Activated naive CD4-positive, alpha-beta T cell treated with anti-CD3 and anti-CD28 coated beads, Interleukin-2, amount 10 ng/mL, durations not matched to agents 7 days and 5 days (primary cell): Measurements from ENCODE around the gene TEX48.

Experiments
- CTCF ChIA-PET: fragments of 350-600 bp; sonication (Branson Sonifier 250); formaldehyde crosslinking; loops from one replicate; lab custom pipeline; 2021; ENCODE audit warnings: antibody characterized with exemption; lab: Charles Lee
- DNase-seq: peaks from one replicate; pipeline ENCODE4 v3.0.0-alpha.2; 2020
- H3K27ac Mint-ChIP-seq: one replicate; pipeline ENCODE4 v1.8.0; 2021; ENCODE audit warnings: mild to moderate bottlenecking, moderate library complexity, mixed read lengths
- H3K27me3 Mint-ChIP-seq: one replicate; pipeline ENCODE4 v1.8.0; 2021; ENCODE audit warnings: mild to moderate bottlenecking, mixed read lengths
- H3K36me3 Mint-ChIP-seq: one replicate; pipeline ENCODE4 v1.8.0; 2021; ENCODE audit warnings: mixed read lengths
- H3K4me1 Mint-ChIP-seq: one replicate; pipeline ENCODE4 v1.8.0; 2021; ENCODE audit warnings: mixed read lengths
- H3K4me3 Mint-ChIP-seq: one replicate; pipeline ENCODE4 v1.8.0; 2021; ENCODE audit warnings: mild to moderate bottlenecking, moderate library complexity, mixed read lengths
- H3K9me3 Mint-ChIP-seq: one replicate; pipeline ENCODE4 v1.8.0; 2021; ENCODE audit warnings: mixed read lengths

TEX48 gene

GRCh38 chr9:114717908-114718486, 36.0 kb upstream of the TEX48 start:
- peaks cover 4% of the 10 kb centered on the region for H3K27me3 Mint-ChIP-seq
- peak overlapping the region; percentile 97 for H3K27ac Mint-ChIP-seq
- DNase-seq, result no peak
- H3K36me3 Mint-ChIP-seq, result peaks cover 48% of the 10 kb centered on the region
- CTCF ChIA-PET, result interaction anchor here (0.6 to 2.6 kb wide), 10 partner anchors 12 to 189 kb away, joined by 3 to 12 read pairs (median 6); no protein-coding TSS in a partner anchor
- peaks cover 28% of the 10 kb centered on the region for H3K9me3 Mint-ChIP-seq
- peak overlapping the region; percentile 5 for H3K4me3 Mint-ChIP-seq
- peaks cover 73% of the 10 kb centered on the region for H3K4me1 Mint-ChIP-seq

GRCh38 chr9:114709636-114710035, 27.6 kb upstream of the TEX48 start:
- H3K27me3 Mint-ChIP-seq, result peaks cover 5% of the 10 kb centered on the region
- no peak overlapping the region for H3K4me3 Mint-ChIP-seq
- peaks cover 28% of the 10 kb centered on the region for H3K36me3 Mint-ChIP-seq
- DNase-seq, result peak; percentile 44
- H3K27ac Mint-ChIP-seq, result peak overlapping the region; percentile 92
- H3K9me3 Mint-ChIP-seq, result peaks cover 11% of the 10 kb centered on the region
- peaks cover 61% of the 10 kb centered on the region for H3K4me1 Mint-ChIP-seq
- CTCF ChIA-PET, result interaction anchor here (1.5 kb wide), 1 partner anchor 10 kb away, joined by 4 read pairs; no protein-coding TSS in a partner anchor

GRCh38 chr9:114706711-114707110, 24.7 kb upstream of the TEX48 start:
- Mint-ChIP-seq H3K9me3 (peaks cover 9% of the 10 kb centered on the region), H3K4me1 (peaks cover 62% of the 10 kb centered on the region), H3K27me3 (peaks cover 5% of the 10 kb centered on the region), H3K36me3 (peaks cover 29% of the 10 kb centered on the region), H3K4me3 (no peak overlapping the region), H3K27ac (no peak overlapping the region)
- CTCF ChIA-PET, result interaction anchor here (1.0 to 2.7 kb wide), 6 partner anchors 9 to 31 kb away, joined by 3 to 12 read pairs (median 4); no protein-coding TSS in a partner anchor
- DNase-seq, result no peak

- H3K4me3 Mint-ChIP-seq, result no peak overlapping the region
- DNase-seq, result no peak
- H3K9me3 Mint-ChIP-seq, result peaks cover 13% of the 10 kb centered on the region
- H3K27me3 Mint-ChIP-seq, result peaks cover 5% of the 10 kb centered on the region
- peaks cover 57% of the 10 kb centered on the region for H3K4me1 Mint-ChIP-seq
- H3K36me3 Mint-ChIP-seq, result peaks cover 39% of the 10 kb centered on the region
- CTCF ChIA-PET, result no interaction called here
- H3K27ac Mint-ChIP-seq, result no peak overlapping the region
Measured at GRCh38 chr9:114701988-114702387, 20.0 kb upstream of the TEX48 start.

GRCh38 chr9:114697951-114698351, 16.0 kb upstream of the TEX48 start:
- Mint-ChIP-seq H3K27me3 (no peaks in the 10 kb centered on the region), H3K4me3 (peak overlapping the region; percentile 0), H3K9me3 (peaks cover 15% of the 10 kb centered on the region), H3K27ac (peak overlapping the region; percentile 100), H3K36me3 (peaks cover 45% of the 10 kb centered on the region), H3K4me1 (peaks cover 82% of the 10 kb centered on the region)
- no peak for DNase-seq
- CTCF ChIA-PET, result interaction anchor here (1.0 to 9.0 kb wide), 6 partner anchors 9 to 292 kb away, joined by 3 to 59 read pairs (median 4); partner anchors contain the start of gene TEX48

GRCh38 chr9:114696814-114697544, 15.0 kb upstream of the TEX48 start:
- peak; percentile 82 for DNase-seq
- Mint-ChIP-seq H3K9me3 (peaks cover 15% of the 10 kb centered on the region), H3K27me3 (no peaks in the 10 kb centered on the region), H3K4me1 (peaks cover 90% of the 10 kb centered on the region), H3K4me3 (peak overlapping the region; percentile 45), H3K27ac (peak overlapping the region; percentile 100), H3K36me3 (peaks cover 46% of the 10 kb centered on the region)
- CTCF ChIA-PET, result interaction anchor here (0.7 to 9.0 kb wide), 6 partner anchors 10 to 232 kb away, joined by 3 to 59 read pairs (median 4); partner anchors contain the start of gene TEX48

- peaks cover 39% of the 10 kb centered on the region for H3K36me3 Mint-ChIP-seq
- CTCF ChIA-PET, result interaction anchor here (0.7 to 9.0 kb wide), 4 partner anchors 14 to 233 kb away, joined by 3 to 59 read pairs (median 6); partner anchors contain the start of gene TEX48
- peaks cover 93% of the 10 kb centered on the region for H3K4me1 Mint-ChIP-seq
- no peaks in the 10 kb centered on the region for H3K27me3 Mint-ChIP-seq
- no peak for DNase-seq
- H3K27ac Mint-ChIP-seq, result peak overlapping the region; percentile 100
- no peak overlapping the region for H3K4me3 Mint-ChIP-seq
- peaks cover 15% of the 10 kb centered on the region for H3K9me3 Mint-ChIP-seq
Measured at GRCh38 chr9:114695948-114696347, 14.0 kb upstream of the TEX48 start.

- Mint-ChIP-seq H3K4me3 (no peak overlapping the region), H3K27ac (peak overlapping the region; percentile 92), H3K36me3 (peaks cover 36% of the 10 kb centered on the region), H3K4me1 (peaks cover 96% of the 10 kb centered on the region), H3K27me3 (no peaks in the 10 kb centered on the region), H3K9me3 (peaks cover 18% of the 10 kb centered on the region)
- CTCF ChIA-PET, result interaction anchor here (0.9 to 9.0 kb wide), 6 partner anchors 10 to 234 kb away, joined by 3 to 59 read pairs (median 4); partner anchors contain the start of gene TEX48
- DNase-seq, result peak; percentile 46
Measured at GRCh38 chr9:114694719-114695269, 12.8 kb upstream of the TEX48 start.

GRCh38 chr9:114694146-114694545, 12.2 kb upstream of the TEX48 start:
- no peak overlapping the region for H3K4me3 Mint-ChIP-seq
- peaks cover 33% of the 10 kb centered on the region for H3K36me3 Mint-ChIP-seq
- CTCF ChIA-PET, result interaction anchor here (0.8 to 9.0 kb wide), 6 partner anchors 12 to 235 kb away, joined by 3 to 59 read pairs (median 4); partner anchors contain the start of gene TEX48
- H3K27ac Mint-ChIP-seq, result peak overlapping the region; percentile 92
- H3K27me3 Mint-ChIP-seq, result no peaks in the 10 kb centered on the region
- peaks cover 16% of the 10 kb centered on the region for H3K9me3 Mint-ChIP-seq
- no peak for DNase-seq
- peaks cover 96% of the 10 kb centered on the region for H3K4me1 Mint-ChIP-seq

GRCh38 chr9:114693248-114693855, 11.4 kb upstream of the TEX48 start:
- CTCF ChIA-PET, result interaction anchor here (0.8 to 9.0 kb wide), 8 partner anchors 11 to 235 kb away, joined by 3 to 59 read pairs (median 6); partner anchors contain the start of gene TEX48
- no peaks in the 10 kb centered on the region for H3K27me3 Mint-ChIP-seq
- peaks cover 98% of the 10 kb centered on the region for H3K4me1 Mint-ChIP-seq
- no peak overlapping the region for H3K4me3 Mint-ChIP-seq
- DNase-seq, result no peak
- peaks cover 39% of the 10 kb centered on the region for H3K36me3 Mint-ChIP-seq
- H3K27ac Mint-ChIP-seq, result peak overlapping the region; percentile 96
- H3K9me3 Mint-ChIP-seq, result peaks cover 17% of the 10 kb centered on the region

- Mint-ChIP-seq H3K9me3 (peaks cover 18% of the 10 kb centered on the region), H3K27ac (peak overlapping the region; percentile 96), H3K4me1 (peaks cover 97% of the 10 kb centered on the region), H3K36me3 (peaks cover 41% of the 10 kb centered on the region), H3K27me3 (no peaks in the 10 kb centered on the region), H3K4me3 (no peak overlapping the region)
- CTCF ChIA-PET, result interaction anchor here (0.9 to 9.0 kb wide), 8 partner anchors 10 to 237 kb away, joined by 3 to 59 read pairs (median 8); partner anchors contain the start of genes TEX48 and TNFSF8
- DNase-seq, result no peak
Measured at GRCh38 chr9:114691956-114692295, 9.9 kb upstream of the TEX48 start.

- peaks cover 97% of the 10 kb centered on the region for H3K4me1 Mint-ChIP-seq
- CTCF ChIA-PET, result interaction anchor here (0.7 to 9.0 kb wide), 16 partner anchors 9 to 299 kb away, joined by 3 to 59 read pairs (median 4); partner anchors contain the start of genes TEX48 and TNFSF8
- DNase-seq, result peak; percentile 82
Measured at GRCh38 chr9:114691046-114691955, 9.3 kb upstream of the TEX48 start.

More at GRCh38 chr9:114691046-114691955, 9.3 kb upstream of the TEX48 start:
- H3K27me3 Mint-ChIP-seq, result no peaks in the 10 kb centered on the region
- H3K27ac Mint-ChIP-seq, result peak overlapping the region; percentile 96
- peaks cover 20% of the 10 kb centered on the region for H3K9me3 Mint-ChIP-seq
- peak overlapping the region; percentile 42 for H3K4me3 Mint-ChIP-seq
- peaks cover 44% of the 10 kb centered on the region for H3K36me3 Mint-ChIP-seq
